ENCODE measurements around the gene POU2F1.

POU2F1 gene

DNA sequence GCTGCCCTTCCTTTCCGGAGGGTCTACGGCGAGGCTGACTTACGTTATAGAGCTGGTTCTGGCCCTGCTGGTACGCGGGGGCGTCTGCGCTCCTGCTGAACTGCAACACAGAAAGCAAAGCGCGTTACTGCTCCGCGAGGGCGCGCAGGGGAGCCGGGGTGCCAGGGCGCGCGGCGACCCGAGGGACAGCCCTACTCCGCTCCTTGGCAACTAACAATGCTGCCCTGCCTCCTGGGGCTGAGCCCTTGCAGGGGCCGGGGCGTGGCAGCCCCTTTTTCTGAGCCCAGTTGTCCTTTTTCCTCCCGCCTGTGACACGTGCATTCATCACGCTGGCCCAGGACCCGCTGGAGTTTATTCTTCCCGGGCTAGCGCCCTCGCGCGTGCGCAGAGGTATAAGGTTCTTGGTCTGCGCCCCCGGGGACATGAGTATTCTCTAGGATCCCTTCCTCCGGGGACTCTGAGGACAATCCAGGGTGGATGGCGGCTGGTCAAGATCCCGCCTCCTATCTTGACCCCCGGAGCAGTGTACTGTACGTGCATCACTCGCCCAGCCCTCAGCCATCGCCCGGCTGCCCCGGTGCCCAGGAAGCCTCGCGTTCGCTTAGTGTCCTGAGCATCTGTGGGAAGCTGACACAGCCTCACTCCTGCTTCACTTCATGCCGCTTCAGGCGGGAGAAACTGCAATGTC lies 218.8 kb downstream of the POU2F1 start:
- H3K36me3 Mint-ChIP-seq (ENCODE audit: low read depth), result peaks cover 60% of the 10 kb centered on the region
- DNase-seq (peak; percentile 41), ATAC-seq (peak; percentile 16)
- H3K9me3 Mint-ChIP-seq, result no peaks in the 10 kb centered on the region
- peaks cover 78% of the 10 kb centered on the region for H3K4me1 Mint-ChIP-seq
- H3K27me3 Mint-ChIP-seq, result peaks cover 2% of the 10 kb centered on the region
- peak overlapping the region; percentile 27 for H3K27ac Mint-ChIP-seq
- peak overlapping the region; percentile 48 for H3K4me3 Mint-ChIP-seq

DNA sequence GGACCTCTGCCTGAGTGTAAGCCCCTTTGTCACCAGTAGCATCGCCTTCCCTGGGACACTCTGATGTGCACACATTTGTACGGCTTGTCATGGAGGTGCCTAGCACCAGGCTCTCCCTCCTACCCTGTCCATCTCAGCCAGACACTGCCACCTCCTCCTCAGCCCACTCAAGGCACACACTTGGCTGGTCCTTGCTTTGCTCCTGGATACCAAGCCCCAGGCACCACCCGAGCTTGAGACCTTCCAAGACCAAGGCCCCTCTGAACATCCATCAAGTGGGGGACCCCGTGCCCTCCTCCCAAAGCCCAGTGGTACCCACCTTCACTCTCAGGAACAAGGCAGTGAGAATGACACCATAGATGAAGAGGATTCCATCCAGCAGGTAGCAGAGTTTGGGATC lies 219.7 kb downstream of the POU2F1 start:
- Mint-ChIP-seq H3K36me3 (ENCODE audit: low read depth) (peaks cover 59% of the 10 kb centered on the region), H3K4me1 (peaks cover 80% of the 10 kb centered on the region), H3K4me3 (no peak overlapping the region), H3K27ac (peak overlapping the region; percentile 53), H3K9me3 (no peaks in the 10 kb centered on the region), H3K27me3 (peaks cover 2% of the 10 kb centered on the region)
- no peak for DNase-seq
- ATAC-seq, result no peak

DNA sequence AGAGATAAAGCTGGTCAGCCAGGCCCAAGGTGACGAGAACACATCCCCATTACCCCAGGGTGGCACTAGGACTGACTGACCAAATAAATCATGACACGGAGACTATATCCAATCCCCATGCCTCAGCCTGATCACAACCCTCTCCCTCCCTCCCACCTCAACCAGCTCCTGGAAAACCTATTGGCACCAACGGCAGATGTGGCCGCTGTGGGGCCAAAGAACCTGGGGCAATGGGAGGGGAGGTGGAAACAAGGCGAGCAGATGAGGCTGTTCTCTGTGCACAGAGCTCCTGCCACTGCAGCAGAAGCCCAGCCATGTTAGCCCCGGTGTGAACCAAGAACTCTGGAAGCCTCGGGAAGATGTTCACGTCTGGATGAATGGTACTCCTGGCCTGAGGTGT lies 220.1 kb downstream of the POU2F1 start:
- H3K4me1 Mint-ChIP-seq, result peaks cover 81% of the 10 kb centered on the region
- no peaks in the 10 kb centered on the region for H3K9me3 Mint-ChIP-seq
- no peak overlapping the region for H3K4me3 Mint-ChIP-seq
- ATAC-seq, result no peak
- H3K36me3 Mint-ChIP-seq (ENCODE audit: low read depth), result peaks cover 56% of the 10 kb centered on the region
- peak overlapping the region; percentile 35 for H3K27ac Mint-ChIP-seq
- DNase-seq, result no peak
- H3K27me3 Mint-ChIP-seq, result peaks cover 2% of the 10 kb centered on the region

DNA sequence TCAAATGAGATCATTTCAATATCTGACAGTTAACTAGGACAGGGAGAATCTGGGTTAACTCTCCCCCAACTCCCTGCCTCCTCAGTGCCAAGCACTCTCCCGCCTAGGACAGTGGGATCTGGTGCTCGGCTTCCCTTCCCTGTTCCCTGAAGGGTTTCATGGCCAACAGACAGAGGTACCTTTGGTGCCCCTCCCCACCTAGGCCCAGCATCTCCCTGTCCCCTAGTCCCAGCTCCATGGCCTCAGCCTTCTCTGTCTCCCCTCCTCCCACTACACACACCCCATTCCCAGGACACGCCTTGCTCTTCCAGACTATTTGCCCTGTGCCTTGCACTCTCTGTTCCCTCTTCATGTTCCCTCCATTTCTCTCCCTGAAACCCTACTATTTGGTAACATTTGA lies 220.5 kb downstream of the POU2F1 start:
- peaks cover 2% of the 10 kb centered on the region for H3K27me3 Mint-ChIP-seq
- H3K4me3 Mint-ChIP-seq, result no peak overlapping the region
- H3K27ac Mint-ChIP-seq, result peak overlapping the region; percentile 35
- ATAC-seq, result no peak
- no peaks in the 10 kb centered on the region for H3K9me3 Mint-ChIP-seq
- no peak for DNase-seq
- H3K4me1 Mint-ChIP-seq, result peaks cover 82% of the 10 kb centered on the region
- H3K36me3 Mint-ChIP-seq (ENCODE audit: low read depth), result peaks cover 54% of the 10 kb centered on the region

DNA sequence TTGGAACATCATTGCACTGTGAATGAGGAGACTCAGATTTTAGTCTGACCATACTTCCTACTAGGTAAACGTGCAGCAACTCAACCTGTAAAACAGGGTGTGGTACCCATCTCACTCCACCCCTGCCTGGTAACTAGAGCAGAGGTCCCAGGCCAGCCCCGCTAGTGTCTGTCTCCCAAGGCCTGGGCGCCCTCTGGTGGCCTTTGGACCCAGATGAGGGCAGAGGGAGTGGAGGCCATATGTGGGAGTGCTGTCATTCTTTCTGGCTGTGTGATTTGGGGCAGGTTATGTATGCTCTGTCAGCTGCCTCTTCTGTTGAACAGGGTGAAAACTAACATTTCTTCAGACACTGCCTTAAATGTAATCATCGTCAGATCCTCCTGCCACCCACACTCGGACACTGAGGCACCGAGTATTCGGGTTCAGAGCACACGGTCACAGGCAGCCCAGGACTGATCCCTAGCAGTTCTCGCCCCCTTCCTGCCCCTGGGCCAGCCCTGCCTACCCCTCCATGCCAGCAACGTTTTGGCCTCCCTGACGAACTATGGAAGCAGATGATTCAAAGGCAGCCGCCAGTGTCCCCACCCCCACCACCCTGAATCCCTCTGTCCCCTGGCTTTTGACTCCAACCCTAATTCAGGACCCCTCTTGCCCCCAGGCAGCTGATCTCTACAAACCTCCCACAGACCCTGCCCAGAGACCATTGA lies 221.6 kb downstream of the POU2F1 start:
- Mint-ChIP-seq H3K4me1 (peaks cover 82% of the 10 kb centered on the region), H3K27me3 (peaks cover 2% of the 10 kb centered on the region), H3K36me3 (ENCODE audit: low read depth) (peaks cover 50% of the 10 kb centered on the region), H3K27ac (peak overlapping the region; percentile 78), H3K4me3 (no peak overlapping the region), H3K9me3 (no peaks in the 10 kb centered on the region)
- DNase-seq (peak; percentile 85), ATAC-seq (peak; percentile 83)

DNA sequence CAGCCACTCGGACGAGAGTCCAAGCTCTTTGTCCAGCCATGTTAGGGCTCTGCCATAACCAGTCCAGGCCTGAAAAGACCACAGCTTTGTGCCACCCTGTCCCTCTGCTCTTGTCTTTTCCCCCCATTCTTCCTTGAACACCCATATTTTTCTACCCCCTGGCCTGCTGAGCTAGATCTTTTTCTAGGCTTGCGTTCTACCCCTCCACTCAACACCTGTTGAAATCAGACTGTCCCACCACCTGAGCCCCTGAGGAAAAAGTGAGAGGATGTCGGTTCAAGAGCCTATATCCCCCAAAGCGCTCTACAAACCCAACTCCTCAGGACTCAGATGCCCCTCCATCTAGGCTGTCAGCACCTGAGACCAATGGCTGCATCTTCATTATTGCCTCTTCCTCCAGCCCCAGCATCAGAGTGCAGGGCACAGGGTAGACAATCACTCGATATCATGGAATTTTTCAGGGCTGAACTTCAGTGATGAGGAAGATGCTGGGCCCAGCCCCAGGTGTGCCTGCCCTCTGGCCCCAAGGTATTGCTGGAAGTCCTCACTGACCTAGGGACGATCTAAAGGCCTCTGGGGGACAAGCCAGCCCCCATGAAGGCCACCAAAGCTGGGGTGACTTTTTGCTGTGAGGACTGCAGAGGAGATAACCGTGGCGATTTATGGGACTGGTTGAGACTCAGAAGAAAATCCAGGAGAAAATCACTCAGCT lies 222.3 kb downstream of the POU2F1 start:
- Mint-ChIP-seq H3K9me3 (no peaks in the 10 kb centered on the region), H3K27me3 (peaks cover 2% of the 10 kb centered on the region), H3K27ac (peak overlapping the region; percentile 78), H3K4me3 (no peak overlapping the region), H3K36me3 (ENCODE audit: low read depth) (peaks cover 44% of the 10 kb centered on the region), H3K4me1 (peaks cover 84% of the 10 kb centered on the region)
- DNase-seq, result peak; percentile 0
- no peak for ATAC-seq

DNA sequence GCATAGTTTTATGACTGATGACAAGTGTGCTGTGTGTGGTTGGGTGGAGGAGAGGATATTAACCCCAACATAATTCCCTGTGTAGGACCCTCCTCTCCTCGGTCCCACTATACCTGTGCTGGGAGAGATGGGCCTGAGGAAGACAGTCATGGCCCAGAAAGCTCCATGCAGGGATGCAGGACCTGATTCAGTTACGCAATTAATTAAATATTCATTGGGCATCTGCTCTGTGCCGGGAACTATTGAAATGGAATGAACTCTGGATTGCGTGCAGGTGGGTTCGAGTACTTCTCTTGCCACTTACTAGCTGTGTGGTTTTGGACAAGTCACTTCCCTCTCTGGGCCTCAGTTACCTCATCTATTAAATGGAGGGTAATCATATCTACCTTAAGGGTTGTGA lies 223.1 kb downstream of the POU2F1 start:
- peaks cover 84% of the 10 kb centered on the region for H3K4me1 Mint-ChIP-seq
- DNase-seq, result peak; percentile 1
- no peak overlapping the region for H3K27ac Mint-ChIP-seq
- H3K4me3 Mint-ChIP-seq, result no peak overlapping the region
- no peak for ATAC-seq
- H3K9me3 Mint-ChIP-seq, result no peaks in the 10 kb centered on the region
- H3K36me3 Mint-ChIP-seq (ENCODE audit: low read depth), result peaks cover 37% of the 10 kb centered on the region
- peaks cover 2% of the 10 kb centered on the region for H3K27me3 Mint-ChIP-seq

DNA sequence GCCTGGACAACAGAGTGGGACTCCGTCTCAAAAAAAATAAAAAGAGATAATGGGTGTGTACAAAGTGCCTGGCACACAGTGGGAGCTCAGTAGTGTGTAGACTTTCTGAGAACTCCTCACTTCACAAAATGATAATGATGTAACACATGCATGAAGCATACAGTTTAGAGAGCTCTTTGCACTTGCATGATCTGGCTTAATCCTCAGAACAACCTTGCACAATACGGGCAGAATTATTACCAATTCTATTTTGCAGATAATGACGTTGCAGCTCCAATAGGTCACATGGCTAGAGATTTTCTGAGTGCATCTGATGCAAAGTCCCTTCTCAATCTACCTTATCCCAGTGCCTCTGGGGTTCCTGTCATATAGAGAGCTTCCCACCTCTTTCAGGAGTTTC lies 226.3 kb downstream of the POU2F1 start:
- Mint-ChIP-seq H3K4me3 (peak overlapping the region; percentile 57), H3K27me3 (no peaks in the 10 kb centered on the region), H3K27ac (peak overlapping the region; percentile 88), H3K9me3 (no peaks in the 10 kb centered on the region), H3K36me3 (ENCODE audit: low read depth) (peaks cover 20% of the 10 kb centered on the region), H3K4me1 (peaks cover 88% of the 10 kb centered on the region)
- DNase-seq (no peak), ATAC-seq (no peak)

DNA sequence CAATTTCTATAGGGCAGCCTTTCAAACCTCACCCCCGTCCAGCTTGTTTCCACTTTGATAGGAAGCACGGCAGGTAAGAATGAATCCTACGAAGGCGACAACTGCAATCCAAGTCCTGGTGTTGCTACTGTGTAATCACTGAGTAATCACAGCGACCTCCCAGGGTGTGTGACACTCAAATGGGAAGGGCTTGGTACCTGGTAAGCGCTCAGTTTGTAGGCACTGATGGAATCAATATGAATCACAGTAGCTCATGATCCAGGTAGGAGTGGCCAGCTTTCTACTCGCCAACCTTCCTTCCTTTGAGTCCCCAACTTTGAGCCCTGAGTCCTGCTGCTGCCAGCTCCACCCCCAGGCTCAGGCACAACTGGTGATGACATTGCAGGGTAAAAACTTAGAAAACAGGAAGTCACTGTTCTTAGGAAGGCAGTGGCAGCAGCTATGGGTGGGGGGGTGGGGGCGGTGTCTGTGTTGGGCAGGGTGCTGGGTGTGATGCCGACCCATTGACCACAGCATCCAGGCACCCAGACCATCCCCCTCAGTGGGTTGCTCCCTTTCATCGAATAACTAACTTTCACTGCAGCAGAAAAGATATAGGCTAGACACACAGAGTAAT lies 226.9 kb downstream of the POU2F1 start:
- peak overlapping the region; percentile 88 for H3K27ac Mint-ChIP-seq
- ATAC-seq, result peak; percentile 87
- peak overlapping the region; percentile 57 for H3K4me3 Mint-ChIP-seq
- DNase-seq, result peak; percentile 67
- peaks cover 22% of the 10 kb centered on the region for H3K36me3 Mint-ChIP-seq (ENCODE audit: low read depth)
- no peaks in the 10 kb centered on the region for H3K27me3 Mint-ChIP-seq
- peaks cover 88% of the 10 kb centered on the region for H3K4me1 Mint-ChIP-seq
- H3K9me3 Mint-ChIP-seq, result no peaks in the 10 kb centered on the region

DNA sequence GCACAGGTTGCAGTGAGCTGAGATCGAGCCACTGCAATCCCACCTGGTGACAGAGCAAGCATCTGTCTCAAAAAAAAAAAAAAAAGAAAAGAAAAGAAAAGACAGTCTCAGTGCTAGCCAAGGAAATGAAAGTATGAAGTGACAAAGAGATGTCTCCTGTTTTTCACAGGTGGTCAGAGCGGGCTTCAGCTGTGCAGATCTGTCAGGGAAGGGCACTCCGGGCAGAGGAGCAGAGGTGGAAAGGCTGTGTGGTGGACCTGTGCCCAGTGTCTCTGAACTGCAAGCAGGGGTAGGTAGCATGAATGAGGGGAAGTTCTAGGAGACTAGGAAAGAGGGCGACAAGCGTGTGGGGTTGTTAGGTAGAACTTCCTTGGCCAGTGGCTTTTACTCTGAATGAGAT lies 230.2 kb downstream of the POU2F1 start:
- H3K27me3 Mint-ChIP-seq, result no peaks in the 10 kb centered on the region
- peaks cover 83% of the 10 kb centered on the region for H3K4me1 Mint-ChIP-seq
- DNase-seq (no peak), ATAC-seq (no peak)
- peak overlapping the region; percentile 68 for H3K4me3 Mint-ChIP-seq
- peak overlapping the region; percentile 87 for H3K27ac Mint-ChIP-seq
- H3K36me3 Mint-ChIP-seq (ENCODE audit: low read depth), result peaks cover 22% of the 10 kb centered on the region
- H3K9me3 Mint-ChIP-seq, result no peaks in the 10 kb centered on the region

DNA sequence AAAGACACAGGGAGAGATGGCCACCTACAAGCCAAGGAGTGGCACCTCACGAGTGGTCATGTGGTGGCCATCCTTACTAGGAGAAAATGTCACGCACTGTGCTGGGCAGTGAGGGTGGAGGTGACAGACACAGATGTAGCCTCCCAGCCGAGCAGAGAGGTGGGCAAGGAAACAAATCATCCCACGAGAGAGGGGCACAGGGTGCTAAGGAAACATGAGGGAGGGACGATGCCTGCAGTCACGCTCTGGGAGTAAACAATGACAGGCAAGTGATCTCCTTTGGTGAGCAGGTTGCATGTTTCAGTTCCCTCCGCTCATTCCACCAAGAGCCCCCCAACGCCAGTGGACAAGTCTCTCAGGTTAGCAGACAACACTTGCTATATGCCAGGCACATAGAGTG lies 231.8 kb downstream of the POU2F1 start:
- no peaks in the 10 kb centered on the region for H3K27me3 Mint-ChIP-seq

DNA sequence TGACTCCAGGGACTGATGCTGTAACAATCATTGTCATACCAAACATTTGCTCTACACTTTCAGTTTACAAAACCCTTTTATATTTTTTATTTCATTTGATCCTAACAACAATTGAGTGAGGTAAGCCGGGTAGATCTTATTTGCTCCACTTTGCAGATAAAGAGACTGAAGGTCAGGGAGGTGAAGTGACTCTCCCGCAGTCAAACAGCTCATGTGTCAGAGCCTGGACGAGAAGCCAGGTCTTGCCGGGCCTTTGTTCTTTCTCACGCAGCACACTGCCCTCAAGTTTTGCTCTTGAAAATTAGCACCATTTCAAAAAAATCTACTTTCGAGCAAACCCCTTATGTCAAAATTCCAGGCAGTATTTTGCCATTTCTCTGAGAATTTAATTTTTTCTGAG lies 232.4 kb downstream of the POU2F1 start:
- Mint-ChIP-seq H3K27me3 (no peaks in the 10 kb centered on the region), H3K36me3 (ENCODE audit: low read depth) (peaks cover 20% of the 10 kb centered on the region), H3K9me3 (no peaks in the 10 kb centered on the region), H3K4me1 (peaks cover 81% of the 10 kb centered on the region), H3K4me3 (peak overlapping the region; percentile 53), H3K27ac (peak overlapping the region; percentile 67)
- ATAC-seq, result no peak
- no peak for DNase-seq

More for the DNA sequence above, 231.8 kb downstream of the POU2F1 start:
- Mint-ChIP-seq H3K4me3 (peak overlapping the region; percentile 35), H3K36me3 (ENCODE audit: low read depth) (peaks cover 17% of the 10 kb centered on the region), H3K4me1 (peaks cover 81% of the 10 kb centered on the region), H3K27ac (peak overlapping the region; percentile 73), H3K9me3 (no peaks in the 10 kb centered on the region)
- ATAC-seq (no peak), DNase-seq (no peak)

DNA sequence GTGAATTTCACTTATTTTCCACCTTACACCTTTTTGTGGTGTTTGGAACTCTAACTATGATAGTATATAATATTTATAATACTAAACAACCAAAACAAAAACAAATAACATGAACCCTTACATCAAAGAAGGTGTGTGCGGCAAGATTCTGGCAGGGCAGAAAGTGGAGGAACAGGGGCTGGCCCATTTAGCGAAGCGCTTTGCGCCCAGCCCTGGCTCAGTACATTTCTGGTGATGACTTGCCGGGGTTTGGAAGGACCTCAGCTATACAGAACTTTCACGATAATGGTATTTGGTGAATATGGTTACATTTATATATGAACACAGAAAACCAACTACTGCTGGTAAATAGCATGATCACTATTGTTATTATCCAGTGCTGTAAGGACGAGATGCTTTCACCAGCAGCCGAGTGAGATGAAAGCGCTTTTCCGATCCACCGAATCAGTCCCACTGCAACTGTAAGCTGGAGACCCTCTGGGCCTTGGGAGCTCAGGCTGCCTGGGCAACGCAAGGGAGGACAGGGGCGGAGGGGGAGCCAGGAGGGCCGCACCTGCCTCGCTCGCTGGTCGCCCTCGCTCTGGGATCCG lies 233.7 kb downstream of the POU2F1 start:
- Mint-ChIP-seq H3K4me3 (peak overlapping the region; percentile 79), H3K27me3 (no peaks in the 10 kb centered on the region), H3K27ac (peak overlapping the region; percentile 82), H3K4me1 (peaks cover 74% of the 10 kb centered on the region), H3K36me3 (ENCODE audit: low read depth) (peaks cover 18% of the 10 kb centered on the region), H3K9me3 (no peaks in the 10 kb centered on the region)
- DNase-seq, result no peak
- no peak for ATAC-seq
